Measurements from ENCODE around the gene INIP.

DNA sequence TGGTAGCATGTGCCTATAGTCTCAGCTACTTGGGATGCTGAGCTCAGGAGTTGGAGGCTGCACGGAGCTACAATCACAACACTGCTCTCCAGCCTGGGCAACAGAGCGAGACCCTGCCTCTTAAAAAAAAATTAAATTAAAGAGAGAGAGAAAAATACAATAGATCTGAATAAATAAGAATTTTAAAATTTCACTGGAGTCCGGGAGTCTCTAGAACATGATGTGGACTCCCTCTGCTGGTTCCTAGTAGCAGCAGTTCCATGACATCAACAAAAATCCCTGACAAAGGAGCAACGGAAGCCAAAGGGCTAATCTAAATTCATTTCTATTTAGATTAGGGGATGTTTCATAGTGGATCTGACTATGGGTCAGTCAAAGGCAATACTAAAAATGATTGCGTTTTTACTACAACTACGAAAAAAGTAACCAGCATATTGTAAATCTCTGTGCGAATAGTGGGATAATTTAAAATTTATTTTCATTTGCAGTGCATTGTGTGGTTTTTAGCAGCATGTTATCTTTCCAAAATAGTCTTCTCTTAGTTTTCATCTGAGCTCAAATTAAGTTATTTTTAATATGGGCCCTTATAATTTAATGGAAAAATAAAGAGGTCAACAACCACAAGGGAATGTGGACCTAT is 6.7 kb downstream of the INIP start:
- TF ChIP-seq CTCF (IDR thresholded peaks at IDR 0.05; ENCODE audit: low read depth, low read length) (peak; percentile 47), EZH2phosphoT487 (IDR thresholded peaks at IDR 0.05; ENCODE audit: low read depth) (no peak)

Data from OCI-LY3 (cell line).